Measurements from ENCODE around the gene NR1D2.

The NR1D2 gene

DNA sequence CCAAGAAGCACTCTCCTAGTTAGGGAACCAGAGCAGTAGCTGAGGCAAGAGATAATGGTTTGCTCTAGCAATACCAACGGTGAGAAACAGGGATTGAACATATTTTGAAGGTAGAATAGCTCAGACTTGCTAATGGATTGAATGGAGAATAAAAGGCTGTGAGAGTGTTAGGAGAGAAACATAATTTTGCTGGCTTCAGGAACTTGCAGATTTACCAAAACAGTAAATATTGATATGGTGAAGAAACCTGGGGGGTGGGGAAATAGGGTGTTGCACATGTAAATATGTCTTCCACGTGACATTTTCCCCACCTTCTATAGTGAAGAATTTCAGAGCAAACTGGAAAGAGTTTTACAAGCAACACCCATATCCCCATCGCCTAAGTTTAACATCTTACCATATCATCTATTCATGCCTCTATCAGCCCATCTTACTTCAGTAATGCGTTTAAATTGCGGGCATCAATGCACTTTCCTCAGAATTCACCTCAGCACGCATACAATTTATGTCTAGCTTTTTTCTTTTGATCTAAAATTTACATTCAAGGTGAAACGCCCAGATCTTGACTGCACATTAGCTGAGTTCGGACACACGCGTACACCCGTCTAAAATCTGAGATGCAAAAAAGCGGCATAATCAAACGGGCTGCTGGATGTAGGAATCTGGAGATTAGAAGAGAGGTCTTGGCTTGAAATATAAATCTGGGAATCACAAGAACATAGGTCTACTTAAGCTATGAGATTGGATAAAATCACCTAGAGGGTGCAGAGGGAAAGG lies 891 bp upstream of the NR1D2 start:
- peak overlapping the region; percentile 83 for H3K4me3 ChIP-seq (ENCODE audit: low read depth, low read length)
- no peak for DNase-seq (ENCODE audit: low read depth)
- TF ChIP-seq, protein P1, sequence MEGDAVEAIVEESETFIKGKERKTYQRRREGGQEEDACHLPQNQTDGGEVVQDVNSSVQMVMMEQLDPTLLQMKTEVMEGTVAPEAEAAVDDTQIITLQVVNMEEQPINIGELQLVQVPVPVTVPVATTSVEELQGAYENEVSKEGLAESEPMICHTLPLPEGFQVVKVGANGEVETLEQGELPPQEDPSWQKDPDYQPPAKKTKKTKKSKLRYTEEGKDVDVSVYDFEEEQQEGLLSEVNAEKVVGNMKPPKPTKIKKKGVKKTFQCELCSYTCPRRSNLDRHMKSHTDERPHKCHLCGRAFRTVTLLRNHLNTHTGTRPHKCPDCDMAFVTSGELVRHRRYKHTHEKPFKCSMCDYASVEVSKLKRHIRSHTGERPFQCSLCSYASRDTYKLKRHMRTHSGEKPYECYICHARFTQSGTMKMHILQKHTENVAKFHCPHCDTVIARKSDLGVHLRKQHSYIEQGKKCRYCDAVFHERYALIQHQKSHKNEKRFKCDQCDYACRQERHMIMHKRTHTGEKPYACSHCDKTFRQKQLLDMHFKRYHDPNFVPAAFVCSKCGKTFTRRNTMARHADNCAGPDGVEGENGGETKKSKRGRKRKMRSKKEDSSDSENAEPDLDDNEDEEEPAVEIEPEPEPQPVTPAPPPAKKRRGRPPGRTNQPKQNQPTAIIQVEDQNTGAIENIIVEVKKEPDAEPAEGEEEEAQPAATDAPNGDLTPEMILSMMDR (conservative IDR thresholded peaks at IDR 0.05; ENCODE audit: low read depth, low read length), result no peak

DNA sequence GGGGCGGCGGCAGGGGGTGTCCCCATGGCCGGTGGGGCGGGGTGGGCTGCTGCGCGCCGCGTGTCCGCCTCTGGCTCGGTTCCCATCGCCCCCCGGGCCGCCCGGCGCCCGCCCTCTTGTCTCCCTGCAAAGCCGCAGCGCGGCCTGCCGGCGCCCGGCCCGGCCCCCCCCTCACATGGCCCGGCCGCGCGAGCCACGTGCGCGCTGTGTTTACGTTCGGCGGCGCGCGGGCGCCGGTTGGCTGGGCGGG lies 502 bp downstream of the NR1D2 start:
- DNase-seq (ENCODE audit: low read depth), result no peak
- TF ChIP-seq, protein P1 (conservative IDR thresholded peaks at IDR 0.05; ENCODE audit: low read depth, low read length), result no peak
- H3K4me3 ChIP-seq (ENCODE audit: low read depth, low read length), result peak overlapping the region; percentile 83

DNA sequence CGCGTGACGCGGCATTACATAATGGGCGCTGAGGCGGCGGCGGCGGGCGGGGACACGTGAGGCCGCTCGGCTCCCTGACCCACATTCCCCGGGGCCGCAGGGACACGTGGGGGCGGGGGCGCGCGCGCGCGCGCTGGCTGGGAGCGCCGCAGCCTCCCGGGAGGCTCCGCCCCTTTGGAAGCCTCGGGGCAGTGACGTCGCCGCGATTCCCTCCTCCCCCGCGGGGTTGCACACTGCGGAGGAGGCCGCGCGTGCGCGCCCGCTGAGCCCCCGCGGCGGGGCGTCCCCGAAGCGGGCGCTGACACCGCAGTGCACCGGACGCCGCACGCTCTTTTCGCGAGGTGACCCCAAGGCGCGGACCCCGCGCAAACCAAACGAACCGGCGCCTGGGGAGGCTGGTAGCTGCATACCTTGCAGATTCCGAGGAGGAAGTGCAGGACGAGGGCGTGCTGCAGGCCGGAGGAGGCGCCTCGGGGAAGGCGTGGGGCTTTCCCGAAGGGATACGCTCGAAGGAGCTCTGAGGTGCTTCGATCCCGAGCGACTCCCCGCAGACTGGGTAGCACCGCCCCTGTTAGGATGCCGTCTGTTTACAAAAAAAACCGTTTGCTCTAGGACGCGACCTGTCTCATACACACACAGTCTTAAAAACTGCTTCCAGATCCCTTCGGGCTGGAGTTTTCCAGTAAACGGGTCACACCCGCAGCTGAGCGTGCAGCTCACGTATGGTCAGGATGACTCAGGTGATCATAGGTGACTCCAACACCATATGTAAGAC lies 1.0 kb downstream of the NR1D2 start:
- DNase-seq (ENCODE audit: low read depth), result peak; percentile 97
- H3K4me3 ChIP-seq (ENCODE audit: low read depth, low read length), result peak overlapping the region; percentile 83
- TF ChIP-seq, protein P1 (conservative IDR thresholded peaks at IDR 0.05; ENCODE audit: low read depth, low read length), result no peak

DNA sequence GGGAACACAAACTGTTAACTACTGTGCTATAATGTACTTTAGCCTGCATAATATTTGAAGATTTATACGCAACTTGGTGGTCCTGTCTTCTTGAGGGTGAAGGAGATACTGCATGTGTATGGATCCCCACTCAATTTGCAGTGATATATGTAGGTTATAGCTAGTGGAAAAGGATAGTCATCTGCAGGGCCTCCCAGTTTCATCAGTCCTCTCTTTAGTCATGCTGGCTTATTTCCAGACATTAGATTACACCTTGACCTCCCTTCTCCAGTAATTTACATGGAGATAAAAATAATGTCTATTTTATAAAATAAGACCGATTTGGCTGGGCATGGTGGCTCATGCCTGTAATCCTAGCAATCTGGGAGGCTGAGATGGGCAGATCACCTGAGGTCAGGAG lies 3.7 kb downstream of the NR1D2 start:
- DNase-seq (ENCODE audit: low read depth), result peak; percentile 44
- no peak overlapping the region for H3K4me3 ChIP-seq (ENCODE audit: low read depth, low read length)
- TF ChIP-seq, protein P1 (conservative IDR thresholded peaks at IDR 0.05; ENCODE audit: low read depth, low read length), result no peak

DNA sequence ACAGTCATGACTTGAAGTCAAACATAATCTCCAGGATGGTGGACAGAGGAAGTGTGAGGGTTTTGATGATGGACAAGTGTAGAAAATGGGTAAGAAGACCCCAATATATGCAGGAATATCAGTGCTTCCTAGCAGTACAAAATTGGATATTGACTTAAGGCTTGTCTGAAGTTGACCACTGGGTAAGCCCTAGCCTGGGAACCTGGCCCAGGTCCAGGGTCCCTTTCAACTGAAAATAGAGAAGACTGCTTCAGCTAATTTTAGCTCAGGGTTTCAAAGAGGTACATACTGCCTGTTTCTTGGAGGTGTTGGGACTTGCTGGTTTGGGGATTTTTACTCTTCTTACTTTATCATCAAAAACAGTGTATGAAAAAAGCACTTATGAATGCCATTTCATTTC lies 4.7 kb downstream of the NR1D2 start:
- DNase-seq (ENCODE audit: low read depth), result no peak
- no peak overlapping the region for H3K4me3 ChIP-seq (ENCODE audit: low read depth, low read length)
- TF ChIP-seq, protein P1 (conservative IDR thresholded peaks at IDR 0.05; ENCODE audit: low read depth, low read length), result no peak

DNA sequence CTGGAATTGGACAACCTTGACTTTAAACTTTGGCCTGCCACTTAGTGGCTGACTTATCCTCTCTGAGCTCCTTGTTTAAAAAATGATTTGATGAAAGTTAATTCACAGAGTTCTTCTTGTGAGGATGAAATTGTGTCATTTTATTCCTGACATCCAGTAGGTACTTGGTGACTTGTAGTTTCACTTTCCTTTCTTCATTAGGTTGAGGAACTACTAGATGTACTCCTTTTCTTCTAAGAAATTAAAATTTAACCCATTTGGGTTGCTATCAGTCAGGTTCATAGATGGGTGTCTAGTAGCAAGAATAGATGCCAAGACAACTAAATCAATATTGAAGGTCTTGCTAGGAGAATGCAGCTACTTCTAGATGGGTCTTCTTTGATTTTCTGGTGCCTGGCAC lies 5.2 kb downstream of the NR1D2 start:
- TF ChIP-seq, protein P1 (conservative IDR thresholded peaks at IDR 0.05; ENCODE audit: low read depth, low read length), result no peak
- no peak for DNase-seq (ENCODE audit: low read depth)
- no peak overlapping the region for H3K4me3 ChIP-seq (ENCODE audit: low read depth, low read length)

DNA sequence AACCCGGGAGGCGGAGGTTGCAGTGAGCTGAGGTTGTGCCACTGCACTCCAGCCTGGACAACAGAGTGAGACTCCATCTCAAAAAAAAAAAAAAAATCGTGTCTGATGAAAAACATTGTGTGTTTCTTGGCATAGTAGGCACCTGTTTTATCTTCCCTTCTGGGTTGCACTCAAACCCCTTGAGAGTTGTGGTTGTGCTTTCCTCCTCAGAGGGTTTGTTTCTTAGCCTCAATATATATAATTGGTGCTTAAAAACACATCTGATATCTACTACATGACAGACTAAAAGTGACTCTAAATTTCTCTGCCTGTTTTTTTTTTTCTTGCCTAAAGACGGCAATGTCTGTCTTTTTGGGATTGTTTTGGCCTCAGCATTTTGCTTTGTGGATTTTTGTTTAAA lies 7.6 kb downstream of the NR1D2 start:
- DNase-seq (ENCODE audit: low read depth), result no peak
- TF ChIP-seq, protein P1 (conservative IDR thresholded peaks at IDR 0.05; ENCODE audit: low read depth, low read length), result no peak
- no peak overlapping the region for H3K4me3 ChIP-seq (ENCODE audit: low read depth, low read length)

All from choroid plexus epithelial cell (primary cell).